C4-2B (cell line): ENCODE results near the gene UBR4.
"Not testable (repeated sequence)": the region's sequence is repeated elsewhere in the genome, so short reads cannot be mapped to it uniquely, and the experiment has no call there.

Experiments
- H3K27ac ChIP-seq: fragments of 450-650 bp; 2 replicates; pipeline ENCODE4 v1.5.1; 2017
- ZFX ChIP-seq: fragments of 450-650 bp; IDR thresholded peaks from 2 replicates; pipeline ENCODE4 v1.6.1; 2017
- TF ChIP-seq, protein P1 (sequence below): fragments of 450-650 bp; conservative IDR thresholded peaks from 2 replicates; pipeline ENCODE4 v1.5.1; 2017; ENCODE audit warnings: mild to moderate bottlenecking

The UBR4 gene

GRCh38 chr1:19209990-19210771, at the start of gene UBR4:
UBR4 (minus strand) TSS chr1:19210266; CDS start chr1:19210248, 18 bp downstream.
- TF ChIP-seq, protein P1, sequence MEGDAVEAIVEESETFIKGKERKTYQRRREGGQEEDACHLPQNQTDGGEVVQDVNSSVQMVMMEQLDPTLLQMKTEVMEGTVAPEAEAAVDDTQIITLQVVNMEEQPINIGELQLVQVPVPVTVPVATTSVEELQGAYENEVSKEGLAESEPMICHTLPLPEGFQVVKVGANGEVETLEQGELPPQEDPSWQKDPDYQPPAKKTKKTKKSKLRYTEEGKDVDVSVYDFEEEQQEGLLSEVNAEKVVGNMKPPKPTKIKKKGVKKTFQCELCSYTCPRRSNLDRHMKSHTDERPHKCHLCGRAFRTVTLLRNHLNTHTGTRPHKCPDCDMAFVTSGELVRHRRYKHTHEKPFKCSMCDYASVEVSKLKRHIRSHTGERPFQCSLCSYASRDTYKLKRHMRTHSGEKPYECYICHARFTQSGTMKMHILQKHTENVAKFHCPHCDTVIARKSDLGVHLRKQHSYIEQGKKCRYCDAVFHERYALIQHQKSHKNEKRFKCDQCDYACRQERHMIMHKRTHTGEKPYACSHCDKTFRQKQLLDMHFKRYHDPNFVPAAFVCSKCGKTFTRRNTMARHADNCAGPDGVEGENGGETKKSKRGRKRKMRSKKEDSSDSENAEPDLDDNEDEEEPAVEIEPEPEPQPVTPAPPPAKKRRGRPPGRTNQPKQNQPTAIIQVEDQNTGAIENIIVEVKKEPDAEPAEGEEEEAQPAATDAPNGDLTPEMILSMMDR = no peak
- no peak for TF ChIP-seq ZFX
- peak within 1 kb of the TSS; percentile 82 for H3K27ac ChIP-seq

- TF ChIP-seq ZFX = no peak
- TF ChIP-seq, protein P1 = no peak
- no peak overlapping the region for H3K27ac ChIP-seq
These were observed 48.3 kb upstream of the UBR4 start for GRCh38 chr1:19258353-19258752.

GRCh38 chr1:19257178-19257914, 47.3 kb upstream of the UBR4 start:
- no peak for TF ChIP-seq ZFX
- TF ChIP-seq, protein P1 = no peak
- H3K27ac ChIP-seq = no peak overlapping the region

GRCh38 chr1:19256301-19256700, 46.2 kb upstream of the UBR4 start:
- H3K27ac ChIP-seq = not testable (repeated sequence)

DNA sequence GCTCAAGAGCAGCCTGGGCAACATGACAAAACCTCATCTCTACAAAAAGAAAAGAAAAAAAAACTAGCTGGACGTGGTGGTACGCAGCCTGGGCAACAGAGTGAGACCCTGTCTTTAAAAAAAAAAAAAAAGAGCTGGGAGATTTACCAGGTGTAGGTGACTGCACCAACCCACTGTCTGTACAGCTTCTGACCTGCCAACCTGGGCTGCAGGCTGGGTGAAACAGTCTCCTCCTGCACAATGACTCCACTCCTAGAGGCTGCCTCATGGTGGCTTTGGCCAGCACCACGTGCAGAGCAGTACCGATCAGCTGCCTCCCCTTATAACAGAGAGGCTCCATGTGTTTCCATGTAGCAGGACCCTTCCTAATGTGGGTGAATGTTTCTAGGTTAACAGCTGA, 45.2 kb upstream of the UBR4 start:
- H3K27ac ChIP-seq = no peak overlapping the region
- TF ChIP-seq, protein P1 = no peak
- no peak for TF ChIP-seq ZFX

DNA sequence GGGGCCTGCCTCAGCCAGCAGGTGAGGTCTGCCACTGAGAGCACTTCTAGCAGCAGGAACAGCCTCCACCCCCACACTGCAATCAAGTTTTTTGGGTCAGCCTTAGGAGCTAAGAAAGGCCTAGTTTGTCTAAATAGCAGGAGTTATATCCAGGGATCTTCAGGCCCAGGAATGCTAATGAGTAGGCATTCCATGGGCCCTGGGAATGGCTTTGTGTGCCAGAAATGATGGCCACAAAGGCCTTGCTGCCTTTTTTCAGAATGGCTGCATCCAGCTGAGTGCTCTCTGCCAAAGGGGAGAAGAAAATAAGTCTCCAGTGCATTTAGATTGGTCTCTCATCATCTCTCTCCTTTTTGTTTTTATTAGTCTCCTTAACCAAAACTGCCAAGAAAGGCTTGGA, 44.4 kb upstream of the UBR4 start:
- H3K27ac ChIP-seq = no peak overlapping the region
- TF ChIP-seq, protein P1 = no peak
- TF ChIP-seq ZFX = no peak

- H3K27ac ChIP-seq = peak within 1 kb of the TSS; percentile 88
These were observed 41.5 kb upstream of the UBR4 start, which contains the start of the genes EMC1 and MRTO4 for GRCh38 chr1:19251305-19252196. EMC1 (minus strand) TSS chr1:19251524; CDS start chr1:19251509, 15 bp downstream. MRTO4 (plus strand) TSS chr1:19251805; CDS start chr1:19251836, 31 bp downstream.

More at GRCh38 chr1:19251305-19252196, 41.5 kb upstream of the UBR4 start, which contains the start of the genes EMC1 and MRTO4:
- TF ChIP-seq, protein P1 = no peak
- TF ChIP-seq ZFX = no peak
